ENCODE data around the gene OCRL. TPM values are rescaled to one million over a fixed set of nuclear protein-coding genes. Genes with fewer than 3 reads are reported as not detected.

OCRL gene
- total RNA-seq, 1 donor from 2014 or later, result 25.3 TPM

DNA sequence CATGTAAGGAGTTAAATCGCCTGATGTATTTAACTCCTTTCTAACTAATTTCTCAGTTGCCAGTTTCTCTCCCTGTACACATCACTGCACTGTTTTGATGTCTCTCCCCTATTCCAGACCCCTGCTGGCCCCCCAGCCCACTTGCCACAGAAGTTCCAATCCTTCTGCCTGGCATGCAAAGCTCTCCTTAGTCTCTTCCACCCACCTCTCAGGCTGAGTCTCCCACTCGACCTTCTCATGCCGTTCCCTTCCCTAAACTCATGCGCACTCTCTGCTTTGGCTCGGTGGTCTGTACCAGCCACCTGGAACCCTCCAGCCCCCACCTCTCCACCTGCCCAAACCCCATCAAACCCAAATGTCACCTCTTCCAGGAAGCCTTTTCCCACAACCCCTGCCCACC, 57.8 kb downstream of the OCRL start:
- no peak overlapping the region for H3K4me2 ChIP-seq
- no peaks in the 10 kb centered on the region for H3K36me3 ChIP-seq
- no peaks in the 10 kb centered on the region for H4K20me1 ChIP-seq (ENCODE audit: low read depth)
- no peaks in the 10 kb centered on the region for H3K79me2 ChIP-seq (ENCODE audit: low read depth)
- no peaks in the 10 kb centered on the region for H3K27me3 ChIP-seq
- peaks cover 18% of the 10 kb centered on the region for H3K4me1 Mint-ChIP-seq
- TF ChIP-seq EZH2phosphoT487 (IDR thresholded peaks at IDR 0.05) (no peak), CTCF (IDR thresholded peaks at IDR 0.05) (no peak), EZH2 (IDR thresholded peaks at IDR 0.05) (no peak)
- no peaks in the 10 kb centered on the region for H3K4me1 ChIP-seq
- no peak for DNase-seq (ENCODE audit: low spot score)
- no peaks in the 10 kb centered on the region for H3K9me3 ChIP-seq (ENCODE audit: low read depth)
- no peak overlapping the region for H3K4me3 ChIP-seq
- peaks cover 2% of the 10 kb centered on the region for H3K27me3 Mint-ChIP-seq (ENCODE audit: insufficient read depth, low read depth)
- H3F3A ChIP-seq (ENCODE audit: low read depth), result peaks cover 4% of the 10 kb centered on the region
- no peak overlapping the region for H3K27ac Mint-ChIP-seq
- no peaks in the 10 kb centered on the region for H3K9me3 Mint-ChIP-seq
- no peak overlapping the region for H3K9ac ChIP-seq
- no peak overlapping the region for H3K4me3 Mint-ChIP-seq
- H3K36me3 Mint-ChIP-seq, result peaks cover 8% of the 10 kb centered on the region
- H3K27ac ChIP-seq, result no peak overlapping the region
- H2AFZ ChIP-seq (replicated peaks), result no peak overlapping the region

DNA sequence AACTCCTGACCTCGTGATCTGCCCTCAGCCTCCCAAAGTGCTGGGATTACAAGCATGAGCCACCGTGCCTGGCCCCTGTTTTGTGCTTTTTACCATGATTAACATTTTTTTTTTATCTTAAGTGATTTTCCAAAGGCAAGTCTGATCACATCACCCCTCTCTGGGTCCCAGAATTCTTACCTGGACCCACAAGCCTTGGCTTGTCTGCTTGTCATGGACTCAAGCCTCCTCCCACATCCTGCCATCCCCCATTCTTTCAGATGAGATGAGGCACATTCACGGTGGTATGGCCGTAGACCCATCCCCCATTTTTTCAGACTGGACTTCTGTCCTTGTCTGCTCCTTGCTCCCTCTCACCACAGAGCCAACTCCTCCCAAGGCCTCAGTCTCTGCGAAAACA, 59.4 kb downstream of the OCRL start:
- Mint-ChIP-seq H3K4me1 (peaks cover 23% of the 10 kb centered on the region), H3K27me3 (ENCODE audit: insufficient read depth, low read depth) (peaks cover 4% of the 10 kb centered on the region), H3K27ac (no peak overlapping the region), H3K36me3 (peaks cover 8% of the 10 kb centered on the region), H3K4me3 (no peak overlapping the region), H3K9me3 (no peaks in the 10 kb centered on the region)
- Histone ChIP-seq H3K4me1 (no peaks in the 10 kb centered on the region), H3K4me2 (no peak overlapping the region), H2AFZ (replicated peaks) (no peak overlapping the region), H3K79me2 (ENCODE audit: low read depth) (no peaks in the 10 kb centered on the region), H3F3A (ENCODE audit: low read depth) (peaks cover 4% of the 10 kb centered on the region), H3K4me3 (no peak overlapping the region), H3K9me3 (ENCODE audit: low read depth) (no peaks in the 10 kb centered on the region), H3K27ac (no peak overlapping the region), H3K27me3 (no peaks in the 10 kb centered on the region), H3K36me3 (no peaks in the 10 kb centered on the region), H4K20me1 (ENCODE audit: low read depth) (no peaks in the 10 kb centered on the region), H3K9ac (no peak overlapping the region)
- TF ChIP-seq EZH2phosphoT487 (IDR thresholded peaks at IDR 0.05) (no peak), CTCF (IDR thresholded peaks at IDR 0.05) (no peak)
- DNase-seq (ENCODE audit: low spot score), result no peak

DNA sequence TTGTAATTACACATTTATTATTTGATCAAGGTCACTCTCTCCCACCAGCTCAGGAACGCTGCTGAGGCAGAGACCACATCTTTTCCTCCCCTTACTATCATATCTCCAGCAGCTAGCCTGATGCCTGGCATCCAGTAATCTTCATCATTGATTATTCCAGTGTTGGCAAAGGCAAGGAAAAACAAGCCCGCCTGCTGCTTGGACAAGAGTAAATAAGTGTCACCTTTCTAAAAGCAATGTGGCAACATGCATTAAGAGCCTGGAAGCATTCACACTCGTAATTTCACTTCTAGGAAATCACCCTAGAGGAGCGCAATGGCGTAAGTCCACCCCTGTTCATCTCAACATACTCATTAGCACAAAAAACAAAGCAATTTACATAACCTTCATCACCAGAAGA, 59.9 kb downstream of the OCRL start:
- H2AFZ ChIP-seq (replicated peaks), result no peak overlapping the region
- TF ChIP-seq EZH2phosphoT487 (IDR thresholded peaks at IDR 0.05), result no peak
- no peak for TF ChIP-seq EZH2 (IDR thresholded peaks at IDR 0.05)
- no peak for TF ChIP-seq CTCF (IDR thresholded peaks at IDR 0.05)
- H3K36me3 ChIP-seq, result no peaks in the 10 kb centered on the region
- H3K9ac ChIP-seq, result no peak overlapping the region
- Mint-ChIP-seq H3K27ac (no peak overlapping the region), H3K27me3 (ENCODE audit: insufficient read depth, low read depth) (peaks cover 4% of the 10 kb centered on the region), H3K9me3 (no peaks in the 10 kb centered on the region), H3K36me3 (peaks cover 8% of the 10 kb centered on the region), H3K4me1 (peaks cover 25% of the 10 kb centered on the region), H3K4me3 (no peak overlapping the region)
- no peaks in the 10 kb centered on the region for H3K4me1 ChIP-seq
- H3K9me3 ChIP-seq (ENCODE audit: low read depth), result no peaks in the 10 kb centered on the region
- H3K79me2 ChIP-seq (ENCODE audit: low read depth), result no peaks in the 10 kb centered on the region
- H3F3A ChIP-seq (ENCODE audit: low read depth), result peaks cover 4% of the 10 kb centered on the region
- no peak for DNase-seq (ENCODE audit: low spot score)
- no peak overlapping the region for H3K27ac ChIP-seq
- no peak overlapping the region for H3K4me3 ChIP-seq
- no peaks in the 10 kb centered on the region for H4K20me1 ChIP-seq (ENCODE audit: low read depth)
- H3K4me2 ChIP-seq, result no peak overlapping the region
- H3K27me3 ChIP-seq, result no peaks in the 10 kb centered on the region
